ENCODE results near the gene TMEM132C. TPM values are rescaled to one million over a fixed set of nuclear protein-coding genes. Genes with fewer than 3 reads are reported as not detected.

TMEM132C gene
- total and polyA plus RNA-seq, 2 donors (not counting 3 experiments of a cell fraction or from before 2014, with no cell fraction given): not detected

DNA sequence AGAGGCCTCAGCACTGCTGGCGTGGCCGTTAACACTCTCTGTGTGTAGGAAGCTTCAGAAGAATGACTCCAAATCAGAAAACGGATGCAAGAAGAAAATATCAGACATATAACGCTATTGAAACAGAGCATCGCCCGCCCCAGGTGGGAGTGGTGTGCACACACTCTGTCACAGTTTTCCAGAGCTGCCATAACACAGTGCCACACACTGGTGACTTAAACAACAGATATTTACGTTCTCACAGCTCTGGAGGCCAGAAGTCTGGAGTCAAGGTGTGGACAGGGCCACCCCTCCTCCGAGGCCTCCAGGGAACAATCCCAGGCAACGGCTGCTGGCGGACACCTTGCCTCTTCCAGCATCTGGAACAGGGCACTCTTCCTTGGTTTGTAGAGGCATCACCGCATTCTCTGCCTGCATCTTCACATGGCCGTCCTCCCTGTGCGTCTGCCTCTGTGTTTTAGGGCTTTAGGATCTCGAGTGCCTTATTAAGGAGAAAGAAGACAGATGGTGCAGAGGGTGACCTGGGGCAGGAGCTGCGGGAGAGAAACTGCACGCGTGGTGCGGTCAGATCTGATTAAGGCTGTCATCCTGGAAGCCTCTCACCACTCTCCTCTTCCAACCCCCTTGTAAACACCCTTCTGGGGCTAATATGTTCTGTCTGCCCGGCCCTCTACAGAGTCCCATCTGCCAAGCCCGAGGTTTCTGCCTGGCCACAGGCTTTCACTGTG is 415.7 kb downstream of the TMEM132C start:
- intact Hi-C loops (cut with micrococcal nuclease): no loop called here
- dilution Hi-C loops (cut with MboI; ENCODE audit: extremely low pct_ligation_motif_present, low sequenced_read_pairs): no loop called here
- Histone ChIP-seq H4K20me1 (replicated peaks; ENCODE audit: control insufficient read depth, extremely low read depth, insufficient read depth, low read length) (no peaks in the 10 kb centered on the region), H3K9me1 (replicated peaks; ENCODE audit: control insufficient read depth, extremely low read depth, insufficient read depth, low read length) (no peaks in the 10 kb centered on the region), H3K4me3 (replicated peaks in 1 of 3; ENCODE audit: insufficient read depth in 1 of 3, low read depth in 1 of 3, low read length in 3 of 3) (no peak overlapping the region), H3K27me3 (ENCODE audit: control insufficient read depth in 2 of 2, insufficient read depth in 2 of 2, low read length in 2 of 2) (no peaks in the 10 kb centered on the region), H3K4me1 (ENCODE audit: control insufficient read depth, extremely low read depth, insufficient read depth, low read length) (no peaks in the 10 kb centered on the region), H2AFZ (ENCODE audit: low read depth, low read length) (no peak overlapping the region), H3K79me2 (ENCODE audit: control insufficient read depth, insufficient read depth, low read length) (no peaks in the 10 kb centered on the region), H3K4me2 (ENCODE audit: insufficient read depth, low read length) (no peak overlapping the region), H3K27ac (ENCODE audit: insufficient read depth, low read depth, low read length) (no peak overlapping the region), H3K9me3 (replicated peaks; ENCODE audit: control insufficient read depth, insufficient read depth, low read length) (peaks cover 2% of the 10 kb centered on the region), H3K36me3 (ENCODE audit: control insufficient read depth in 2 of 2, extremely low read depth in 1 of 2, insufficient read depth in 2 of 2, low read length in 2 of 2) (no peaks in the 10 kb centered on the region), H3K9ac (replicated peaks; ENCODE audit: extremely low read depth, insufficient read depth, low read length) (no peak overlapping the region)
- ChIA-PET POLR2A (no interaction called here), CTCF (no interaction called here)
- TF ChIP-seq MYC (IDR thresholded peaks at IDR 0.05; ENCODE audit: low read depth, low read length) (no peak), FOS (IDR thresholded peaks at IDR 0.05; ENCODE audit: borderline replicate concordance, insufficient read depth, low read length) (no peak), POLR2AphosphoS5 (IDR thresholded peaks at IDR 0.05; ENCODE audit: insufficient read depth, low read depth, low read length) (no peak), GATA2 (IDR thresholded peaks at IDR 0.05; ENCODE audit: insufficient read depth, insufficient read length, low read depth, low read length) (no peak), POLR2A (IDR thresholded peaks at IDR 0.05; ENCODE audit: low read depth, low read length) (no peak)
- FAIRE-seq (no peak), DNase-seq (ENCODE audit: low read depth, low spot score) (no peak)
- no TSS peak for BruUV-seq (replicated peaks)

DNA sequence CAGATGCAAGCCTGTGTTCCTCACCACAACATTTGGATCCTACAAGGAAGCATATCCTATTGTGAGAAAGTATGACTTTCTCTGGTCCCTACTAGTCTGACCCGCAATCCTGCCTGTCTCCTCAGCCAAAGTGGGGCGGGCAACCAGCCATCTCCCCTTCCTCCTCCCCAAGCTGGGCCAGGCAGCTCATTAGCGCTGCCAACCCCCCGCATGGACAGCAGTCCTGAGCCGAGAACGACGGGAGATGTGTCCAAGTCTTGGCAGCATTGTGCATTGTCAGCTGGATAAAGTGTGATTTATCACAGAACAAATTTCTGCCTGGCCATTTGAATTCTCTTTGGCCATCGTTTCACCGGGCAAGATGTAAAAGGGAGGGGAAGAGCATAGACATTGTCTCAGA is 417.4 kb downstream of the TMEM132C start:
- H3K36me3 ChIP-seq (ENCODE audit: control insufficient read depth in 2 of 2, extremely low read depth in 1 of 2, insufficient read depth in 2 of 2, low read length in 2 of 2): no peaks in the 10 kb centered on the region
- no peaks in the 10 kb centered on the region for H3K9me1 ChIP-seq (replicated peaks; ENCODE audit: control insufficient read depth, extremely low read depth, insufficient read depth, low read length)
- peaks cover 5% of the 10 kb centered on the region for H3K9me3 ChIP-seq (replicated peaks; ENCODE audit: control insufficient read depth, insufficient read depth, low read length)
- no peak for TF ChIP-seq MYC (IDR thresholded peaks at IDR 0.05; ENCODE audit: low read depth, low read length)
- TF ChIP-seq POLR2AphosphoS5 (IDR thresholded peaks at IDR 0.05; ENCODE audit: insufficient read depth, low read depth, low read length): no peak
- no peak for TF ChIP-seq FOS (IDR thresholded peaks at IDR 0.05; ENCODE audit: borderline replicate concordance, insufficient read depth, low read length)
- TF ChIP-seq EZH2 (IDR thresholded peaks at IDR 0.05; ENCODE audit: borderline replicate concordance, low read depth, low read length, severe bottlenecking): no peak
- TF ChIP-seq MAX (IDR thresholded peaks at IDR 0.05; ENCODE audit: insufficient read depth, insufficient read length): no peak
- TF ChIP-seq JUN (IDR thresholded peaks at IDR 0.05; ENCODE audit: borderline replicate concordance, insufficient read depth, insufficient read length, low read depth): no peak
- no peak for TF ChIP-seq CTCF (IDR thresholded peaks at IDR 0.05; ENCODE audit: extremely low read depth in 1 of 2, insufficient read depth in 1 of 2, low read depth in 1 of 2, low read length in 2 of 2)
- no peak for TF ChIP-seq POLR2A (IDR thresholded peaks at IDR 0.05; ENCODE audit: low read depth, low read length)
- no peak for TF ChIP-seq GATA2 (IDR thresholded peaks at IDR 0.05; ENCODE audit: insufficient read depth, insufficient read length, low read depth, low read length)
- CTCF ChIA-PET: no interaction called here
- dilution Hi-C loops (cut with MboI; ENCODE audit: extremely low pct_ligation_motif_present, low sequenced_read_pairs): no loop called here
- BruUV-seq (replicated peaks): no TSS peak
- no peaks in the 10 kb centered on the region for H3K4me1 ChIP-seq (ENCODE audit: control insufficient read depth, extremely low read depth, insufficient read depth, low read length)
- no peak overlapping the region for H3K4me2 ChIP-seq (ENCODE audit: insufficient read depth, low read length)
- POLR2A ChIA-PET: no interaction called here
- no peak for DNase-seq (ENCODE audit: low read depth, low spot score)
- H3K9ac ChIP-seq (replicated peaks; ENCODE audit: extremely low read depth, insufficient read depth, low read length): no peak overlapping the region
- no peak overlapping the region for H3K4me3 ChIP-seq (replicated peaks in 1 of 3; ENCODE audit: insufficient read depth in 1 of 3, low read depth in 1 of 3, low read length in 3 of 3)
- no peaks in the 10 kb centered on the region for H3K27me3 ChIP-seq (ENCODE audit: control insufficient read depth in 2 of 2, insufficient read depth in 2 of 2, low read length in 2 of 2)
- H4K20me1 ChIP-seq (replicated peaks; ENCODE audit: control insufficient read depth, extremely low read depth, insufficient read depth, low read length): no peaks in the 10 kb centered on the region
- no peak overlapping the region for H3K27ac ChIP-seq (ENCODE audit: insufficient read depth, low read depth, low read length)
- H2AFZ ChIP-seq (ENCODE audit: low read depth, low read length): no peak overlapping the region
- intact Hi-C loops (cut with micrococcal nuclease): no loop called here
- no peaks in the 10 kb centered on the region for H3K79me2 ChIP-seq (ENCODE audit: control insufficient read depth, insufficient read depth, low read length)
- FAIRE-seq: no peak

All from endothelial cell of umbilical vein (primary cell).